Endodermal cell (in vitro differentiated cells): ENCODE measurements around the gene NTN4. TPM values are rescaled to one million over a fixed set of nuclear protein-coding genes. Genes with fewer than 3 reads are reported as not detected.

ENCODE experiments used
- DNase-seq: peaks from one replicate; pipeline ENCODE4 v3.0.0-alpha.2; 2017
- H3K27ac ChIP-seq: 2 replicates; pipeline ENCODE4 v1.5.1; 2013; ENCODE audit warnings: mild to moderate bottlenecking, low read depth, low read length, moderate library complexity
- H3K27me3 ChIP-seq: 2 replicates; pipeline ENCODE4 v1.6.1; 2013; ENCODE audit warnings: mild to moderate bottlenecking, low read length, moderate library complexity; ENCODE audit not compliant: insufficient read depth, control insufficient read depth, poor library complexity, severe bottlenecking
- H3K36me3 ChIP-seq: 2 replicates; pipeline ENCODE4 v1.7.0; 2013; ENCODE audit warnings: mild to moderate bottlenecking, low read length, moderate library complexity; ENCODE audit not compliant: control insufficient read depth, insufficient read depth
- H3K4me1 ChIP-seq: one replicate; pipeline ENCODE4 v1.7.0; 2013; ENCODE audit warnings: low read length; ENCODE audit not compliant: control insufficient read depth, insufficient read depth
- H3K4me3 ChIP-seq: 2 replicates; pipeline ENCODE4 v1.5.1; 2013; ENCODE audit warnings: mild to moderate bottlenecking, low read length, moderate library complexity
- H3K9ac ChIP-seq: 2 replicates; pipeline ENCODE4 v1.6.1; 2013; ENCODE audit warnings: mild to moderate bottlenecking, low read length, moderate library complexity; ENCODE audit not compliant: poor library complexity, severe bottlenecking; ENCODE audit errors: extremely low read depth
- H3K9me3 ChIP-seq: 2 replicates; pipeline ENCODE4 v1.6.1; 2013; ENCODE audit warnings: mild to moderate bottlenecking, low read length, moderate library complexity; ENCODE audit not compliant: control insufficient read depth
- H3K27ac Mint-ChIP-seq: 2 replicates; pipeline ENCODE4 v1.8.0; 2020; ENCODE audit warnings: mixed read lengths
- H3K27me3 Mint-ChIP-seq: 2 replicates; pipeline ENCODE4 v1.8.0; 2021; ENCODE audit warnings: mild to moderate bottlenecking, mixed read lengths; ENCODE audit not compliant: insufficient read depth
- H3K36me3 Mint-ChIP-seq: 2 replicates; pipeline ENCODE4 v1.8.0; 2020; ENCODE audit warnings: low read depth, mixed read lengths
- H3K4me1 Mint-ChIP-seq: 2 replicates; pipeline ENCODE4 v1.8.0; 2020; ENCODE audit warnings: mixed read lengths
- H3K4me3 Mint-ChIP-seq: 2 replicates; pipeline ENCODE4 v1.8.0; 2020; ENCODE audit warnings: mild to moderate bottlenecking, moderate library complexity, mixed read lengths
- H3K9me3 Mint-ChIP-seq: 2 replicates; pipeline ENCODE4 v1.8.0; 2020; ENCODE audit warnings: mild to moderate bottlenecking, mixed read lengths
- WGBS, 2 experiments: methylation state at CpG; one replicate each; pipeline versions ENCODE4 v1.1.5 to v1.1.7; 2013; ENCODE audit warnings: missing lambda C conversion rate in 2 of 2, mixed read lengths in 1 of 2; ENCODE audit not compliant: insufficient coverage in 1 of 2, insufficient read length in 1 of 2; 5-methylcytosine and 5-hydroxymethylcytosine counted together
- total RNA-seq, 2 donors: library from RNA; stranded (reverse); fragmentation: NEBNext Ultra II Directional in 1 of 2; extraction: Animal tissue kit (Norgen Biotek cat#: 25700) in 1 of 2; gene quantifications; 2 replicates in 1 of 2; 3 replicates in 1 of 2; pipeline ENCODE4 v1.2.1, GENCODE V29; 2021
- TF ChIP-seq, protein P1 (sequence below): fragments of 200-600 bp; sonication (generic); conservative IDR thresholded peaks from 2 replicates; pipeline ENCODE4 v1.5.0; 2021; ENCODE audit warnings: antibody characterized with exemption, mild to moderate bottlenecking

Gene NTN4
- total RNA-seq, 2 donors from 2014 or later = 57.4 to 58.2 TPM

DNA sequence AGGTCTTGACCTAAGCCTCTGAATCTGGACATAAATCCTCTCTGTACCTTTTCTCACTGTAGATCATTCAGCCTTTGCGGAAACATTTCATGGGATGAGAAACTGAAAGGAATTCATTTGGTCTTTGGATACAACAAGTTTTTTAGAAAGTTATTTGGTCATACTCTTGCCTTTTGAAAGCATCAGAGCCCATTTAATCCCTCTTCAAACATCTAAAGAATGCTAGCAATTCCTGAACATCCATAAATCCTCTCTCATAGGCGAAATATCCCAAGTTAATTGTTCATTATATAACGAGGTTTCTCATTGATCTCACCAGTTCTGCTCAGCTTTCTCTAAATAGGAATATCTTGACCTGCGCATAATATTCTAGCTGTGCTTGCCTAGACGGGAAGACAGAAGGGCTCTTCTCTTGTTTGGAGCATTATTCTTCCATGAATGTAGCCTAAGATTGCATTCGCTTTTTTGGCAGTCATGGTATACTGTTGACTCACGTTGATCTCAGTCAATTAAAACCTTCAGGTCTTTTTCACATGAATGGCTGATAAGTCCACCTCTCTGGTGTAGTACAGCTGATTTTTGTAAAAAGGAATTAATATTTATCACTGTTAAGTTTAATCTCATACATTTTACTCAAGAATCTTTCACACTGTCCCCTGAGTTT is 24.1 kb downstream of the NTN4 start:
- no peaks in the 10 kb centered on the region for H3K27me3 Mint-ChIP-seq
- peaks cover 3% of the 10 kb centered on the region for H3K4me1 ChIP-seq
- DNase-seq = no peak
- H3K27me3 ChIP-seq = no peaks in the 10 kb centered on the region
- H3K4me3 Mint-ChIP-seq = no peak overlapping the region
- H3K9me3 Mint-ChIP-seq = no peaks in the 10 kb centered on the region
- TF ChIP-seq, protein P1, sequence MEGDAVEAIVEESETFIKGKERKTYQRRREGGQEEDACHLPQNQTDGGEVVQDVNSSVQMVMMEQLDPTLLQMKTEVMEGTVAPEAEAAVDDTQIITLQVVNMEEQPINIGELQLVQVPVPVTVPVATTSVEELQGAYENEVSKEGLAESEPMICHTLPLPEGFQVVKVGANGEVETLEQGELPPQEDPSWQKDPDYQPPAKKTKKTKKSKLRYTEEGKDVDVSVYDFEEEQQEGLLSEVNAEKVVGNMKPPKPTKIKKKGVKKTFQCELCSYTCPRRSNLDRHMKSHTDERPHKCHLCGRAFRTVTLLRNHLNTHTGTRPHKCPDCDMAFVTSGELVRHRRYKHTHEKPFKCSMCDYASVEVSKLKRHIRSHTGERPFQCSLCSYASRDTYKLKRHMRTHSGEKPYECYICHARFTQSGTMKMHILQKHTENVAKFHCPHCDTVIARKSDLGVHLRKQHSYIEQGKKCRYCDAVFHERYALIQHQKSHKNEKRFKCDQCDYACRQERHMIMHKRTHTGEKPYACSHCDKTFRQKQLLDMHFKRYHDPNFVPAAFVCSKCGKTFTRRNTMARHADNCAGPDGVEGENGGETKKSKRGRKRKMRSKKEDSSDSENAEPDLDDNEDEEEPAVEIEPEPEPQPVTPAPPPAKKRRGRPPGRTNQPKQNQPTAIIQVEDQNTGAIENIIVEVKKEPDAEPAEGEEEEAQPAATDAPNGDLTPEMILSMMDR = no peak
- H3K4me1 Mint-ChIP-seq = peaks cover 57% of the 10 kb centered on the region
- H3K4me3 ChIP-seq = no peak overlapping the region
- peaks cover 48% of the 10 kb centered on the region for H3K36me3 Mint-ChIP-seq
- no peak overlapping the region for H3K27ac ChIP-seq
- H3K27ac Mint-ChIP-seq = no peak overlapping the region
- H3K9ac ChIP-seq = no peak overlapping the region
- H3K36me3 ChIP-seq = peaks cover 81% of the 10 kb centered on the region
- H3K9me3 ChIP-seq = peaks cover 7% of the 10 kb centered on the region
- 79 to 98% methylated on average over 5 to 7 of the region's 7 CpGs for WGBS, 2 experiments

- H3K27me3 ChIP-seq = no peaks in the 10 kb centered on the region
- peaks cover 76% of the 10 kb centered on the region for H3K36me3 ChIP-seq
- H3K4me3 Mint-ChIP-seq = no peak overlapping the region
- H3K27me3 Mint-ChIP-seq = no peaks in the 10 kb centered on the region
- H3K4me3 ChIP-seq = no peak overlapping the region
- H3K9me3 Mint-ChIP-seq = no peaks in the 10 kb centered on the region
- TF ChIP-seq, protein P1 = no peak
- H3K4me1 Mint-ChIP-seq = peaks cover 73% of the 10 kb centered on the region
- no peak for DNase-seq
- peaks cover 8% of the 10 kb centered on the region for H3K9me3 ChIP-seq
- 100% methylated on average over 1 of the region's 1 CpG; no CpG with 5 or more reads in 1 of the 2 experiments for WGBS, 2 experiments
- H3K9ac ChIP-seq = no peak overlapping the region
- peaks cover 8% of the 10 kb centered on the region for H3K4me1 ChIP-seq
- H3K27ac Mint-ChIP-seq = no peak overlapping the region
- peaks cover 44% of the 10 kb centered on the region for H3K36me3 Mint-ChIP-seq
- no peak overlapping the region for H3K27ac ChIP-seq
These were observed 25.7 kb downstream of the NTN4 start for GRCh38 chr12:95764848-95765247.

GRCh38 chr12:95763809-95764253 is 26.7 kb downstream of the NTN4 start:
- H3K4me1 ChIP-seq = peaks cover 8% of the 10 kb centered on the region
- no peak overlapping the region for H3K4me3 Mint-ChIP-seq
- no peaks in the 10 kb centered on the region for H3K9me3 Mint-ChIP-seq
- no peak for DNase-seq
- no peaks in the 10 kb centered on the region for H3K27me3 Mint-ChIP-seq
- TF ChIP-seq, protein P1 = no peak
- no peaks in the 10 kb centered on the region for H3K27me3 ChIP-seq
- H3K27ac ChIP-seq = no peak overlapping the region
- peaks cover 18% of the 10 kb centered on the region for H3K9me3 ChIP-seq
- peaks cover 75% of the 10 kb centered on the region for H3K4me1 Mint-ChIP-seq
- no peak overlapping the region for H3K9ac ChIP-seq
- no peak overlapping the region for H3K4me3 ChIP-seq
- H3K36me3 ChIP-seq = peaks cover 76% of the 10 kb centered on the region
- no peak overlapping the region for H3K27ac Mint-ChIP-seq
- peaks cover 42% of the 10 kb centered on the region for H3K36me3 Mint-ChIP-seq
